A673 (cell line): Measurements from ENCODE around the gene CEP89.
"Not testable (repeated sequence)": the region's sequence is repeated elsewhere in the genome, so short reads cannot be mapped to it uniquely, and the experiment has no call there.

ENCODE experiments used
- CTCF ChIP-seq: fragments of 300-800, 200-600 bp; sonication (generic); conservative IDR thresholded peaks from 2 replicates; pipeline ENCODE4 v1.5.1; 2017; ENCODE audit warnings: low read depth, mild to moderate bottlenecking, antibody characterized with exemption, low read length, moderate library complexity, mixed read lengths
- EZH2 ChIP-seq: fragments of 200-600 bp; sonication (generic); IDR thresholded peaks from 2 replicates; pipeline ENCODE4 v1.6.1; 2017; ENCODE audit warnings: borderline replicate concordance, low read depth, mild to moderate bottlenecking, mixed read lengths, antibody characterized with exemption, low read length; ENCODE audit not compliant: poor library complexity, severe bottlenecking

GRCh38 chr19:32979807-32980206 lies 8.0 kb upstream of the CEP89 start:
- not testable (repeated sequence) for TF ChIP-seq CTCF, EZH2
